Measurements from ENCODE around the gene FAM120A.

DNA sequence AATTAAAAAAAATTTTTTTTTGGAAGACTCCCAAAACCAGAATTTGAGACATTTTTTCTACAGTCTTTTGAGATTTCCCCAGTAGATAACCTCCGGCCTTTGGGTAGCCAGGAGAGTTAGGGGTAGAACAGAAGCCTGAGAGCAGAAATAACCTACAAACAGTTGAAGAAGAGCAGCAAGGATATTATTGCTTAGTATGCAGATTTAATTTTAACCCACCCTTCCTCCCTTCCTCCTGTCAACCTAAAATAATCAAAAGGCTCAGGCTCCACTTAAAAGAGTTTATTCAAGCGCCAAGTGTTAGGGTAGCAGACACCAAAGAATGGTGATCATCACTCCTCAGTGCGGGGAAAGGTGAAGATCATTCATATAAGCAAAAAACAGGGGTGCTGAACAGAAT lies 17.4 kb upstream of the FAM120A start:
- no peak for TF ChIP-seq POLR2A (IDR thresholded peaks at IDR 0.05; ENCODE audit: low read depth)
- TF ChIP-seq, protein P1, sequence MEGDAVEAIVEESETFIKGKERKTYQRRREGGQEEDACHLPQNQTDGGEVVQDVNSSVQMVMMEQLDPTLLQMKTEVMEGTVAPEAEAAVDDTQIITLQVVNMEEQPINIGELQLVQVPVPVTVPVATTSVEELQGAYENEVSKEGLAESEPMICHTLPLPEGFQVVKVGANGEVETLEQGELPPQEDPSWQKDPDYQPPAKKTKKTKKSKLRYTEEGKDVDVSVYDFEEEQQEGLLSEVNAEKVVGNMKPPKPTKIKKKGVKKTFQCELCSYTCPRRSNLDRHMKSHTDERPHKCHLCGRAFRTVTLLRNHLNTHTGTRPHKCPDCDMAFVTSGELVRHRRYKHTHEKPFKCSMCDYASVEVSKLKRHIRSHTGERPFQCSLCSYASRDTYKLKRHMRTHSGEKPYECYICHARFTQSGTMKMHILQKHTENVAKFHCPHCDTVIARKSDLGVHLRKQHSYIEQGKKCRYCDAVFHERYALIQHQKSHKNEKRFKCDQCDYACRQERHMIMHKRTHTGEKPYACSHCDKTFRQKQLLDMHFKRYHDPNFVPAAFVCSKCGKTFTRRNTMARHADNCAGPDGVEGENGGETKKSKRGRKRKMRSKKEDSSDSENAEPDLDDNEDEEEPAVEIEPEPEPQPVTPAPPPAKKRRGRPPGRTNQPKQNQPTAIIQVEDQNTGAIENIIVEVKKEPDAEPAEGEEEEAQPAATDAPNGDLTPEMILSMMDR (IDR thresholded peaks at IDR 0.05), result no peak
- TF ChIP-seq POLR2AphosphoS5 (IDR thresholded peaks at IDR 0.05), result no peak
- no peak for TF ChIP-seq EP300 (IDR thresholded peaks at IDR 0.05)

Measured in esophagus muscularis mucosa (tissue), 4 donors.